Measurements from ENCODE around the gene STAG1.
"Not testable (repeated sequence)": the region's sequence is repeated elsewhere in the genome, so short reads cannot be mapped to it uniquely, and the experiment has no call there.

The STAG1 gene

DNA sequence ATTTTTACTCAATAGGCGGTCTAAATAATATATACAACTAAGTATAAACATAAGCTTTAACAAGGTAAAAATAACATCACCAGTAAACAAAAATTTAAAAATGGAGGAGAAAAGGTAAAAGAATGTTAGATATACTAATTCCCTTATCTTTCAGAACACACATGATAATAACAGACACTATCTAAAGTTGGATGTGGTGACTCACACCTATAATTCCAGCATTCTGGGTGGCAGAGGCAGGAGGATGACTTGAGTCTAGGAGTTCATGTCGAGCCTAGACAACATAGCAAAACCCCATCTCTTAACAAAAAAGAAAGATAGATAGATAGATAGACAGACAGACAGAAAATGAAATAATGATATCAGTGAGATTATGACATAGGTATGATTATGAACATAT, 85.1 kb downstream of the STAG1 start:
- no peak overlapping the region for H3K4me3 ChIP-seq (ENCODE audit: low read length)
- DNase-seq (ENCODE audit: low read depth, low spot score), result no peak

DNA sequence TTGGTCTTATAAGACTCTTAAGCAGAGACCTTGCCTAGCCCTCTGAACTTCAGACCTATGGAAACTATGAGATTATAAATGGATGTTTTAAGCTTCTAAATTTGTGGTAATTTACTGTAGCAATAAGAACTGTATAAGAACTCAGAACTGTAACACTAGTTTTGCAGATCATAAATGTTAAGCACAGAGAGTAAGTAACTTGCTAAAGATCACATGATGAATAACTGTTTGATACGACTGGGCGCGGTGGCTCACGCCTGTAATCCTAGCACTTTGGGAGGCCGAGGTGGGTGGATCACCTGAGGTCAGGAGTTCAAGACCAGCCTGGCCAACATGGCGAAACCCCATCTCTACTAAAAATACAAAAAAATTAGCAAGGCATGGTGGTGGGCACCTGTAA, 85.9 kb downstream of the STAG1 start:
- not testable (repeated sequence) for DNase-seq (ENCODE audit: low read depth, low spot score); H3K4me3 ChIP-seq (ENCODE audit: low read length)

DNA sequence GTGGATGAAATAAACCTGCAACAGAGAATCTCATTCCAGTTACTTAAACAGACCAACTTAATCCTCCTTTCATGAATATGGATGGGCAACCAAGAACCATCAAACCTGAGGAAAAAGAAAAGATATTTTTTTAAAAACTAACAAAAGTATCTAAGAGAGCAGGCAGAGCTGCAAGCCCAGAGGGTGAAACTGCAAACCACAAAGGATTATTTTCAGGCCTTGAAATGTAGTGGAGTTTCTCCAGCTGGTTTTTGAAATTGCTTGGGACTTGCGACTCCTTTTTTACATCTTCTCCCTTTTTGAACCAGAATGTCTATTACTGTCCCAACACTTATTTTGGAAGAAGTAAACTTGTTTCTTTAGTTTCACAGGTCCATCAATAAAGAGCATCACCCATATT, 87.4 kb downstream of the STAG1 start:
- no peak overlapping the region for H3K4me3 ChIP-seq (ENCODE audit: low read length)
- DNase-seq (ENCODE audit: low read depth, low spot score), result no peak

DNA sequence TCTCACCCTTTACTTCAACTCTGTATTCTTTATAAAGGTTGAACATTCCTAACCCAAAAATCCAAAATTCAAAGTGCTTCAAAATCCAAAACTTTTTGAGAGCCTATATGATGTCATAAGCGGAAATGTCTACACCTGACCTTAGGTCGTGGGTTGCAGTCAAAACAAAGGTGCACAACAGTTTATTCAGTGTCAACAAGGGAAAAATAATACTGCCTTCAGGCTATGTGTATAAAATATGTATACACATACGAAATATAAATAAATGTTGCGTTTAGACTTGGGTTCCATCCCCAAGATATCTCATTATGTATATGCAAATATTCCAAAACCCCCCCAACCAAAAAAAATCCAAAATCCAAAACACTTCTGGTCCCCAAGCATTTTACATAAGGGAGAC, 90.9 kb downstream of the STAG1 start:
- no peak overlapping the region for H3K4me3 ChIP-seq (ENCODE audit: low read length)
- no peak for DNase-seq (ENCODE audit: low read depth, low spot score)

DNA sequence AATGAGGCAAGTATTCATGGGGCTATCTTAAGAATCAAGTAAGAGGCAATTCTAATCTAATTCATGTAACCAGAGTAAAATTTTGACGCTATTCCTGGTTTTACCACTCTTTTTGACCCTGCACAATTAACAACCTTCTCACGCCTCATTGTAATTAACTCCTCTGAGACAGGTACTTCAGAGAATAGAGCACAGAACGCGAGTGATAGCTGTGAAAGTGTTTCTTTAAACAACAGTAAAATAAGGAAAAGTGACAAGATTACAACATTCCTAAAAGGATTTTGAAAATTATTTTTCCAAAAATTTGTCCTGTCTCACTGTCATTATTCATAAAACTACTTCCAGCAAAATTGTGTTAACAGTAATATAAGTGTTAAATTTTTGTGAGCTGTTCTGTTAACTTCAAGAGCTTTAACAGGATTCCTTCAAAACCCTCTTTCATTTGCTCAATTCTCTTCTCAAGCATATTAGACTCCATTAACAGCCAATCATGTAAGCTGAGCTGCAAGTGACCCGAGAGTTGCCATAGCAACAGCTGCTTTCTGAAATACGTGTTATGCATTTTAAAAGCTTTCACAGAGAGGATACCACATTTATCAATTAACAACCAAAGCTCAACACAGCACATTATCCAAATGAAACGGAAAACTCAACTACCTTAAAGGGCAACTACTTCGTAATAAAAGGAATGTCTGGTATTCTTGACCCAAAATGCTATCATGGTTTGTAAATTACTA, 93.1 kb downstream of the STAG1 start:
- H3K4me3 ChIP-seq (ENCODE audit: low read length), result no peak overlapping the region
- DNase-seq (ENCODE audit: low read depth, low spot score), result no peak

DNA sequence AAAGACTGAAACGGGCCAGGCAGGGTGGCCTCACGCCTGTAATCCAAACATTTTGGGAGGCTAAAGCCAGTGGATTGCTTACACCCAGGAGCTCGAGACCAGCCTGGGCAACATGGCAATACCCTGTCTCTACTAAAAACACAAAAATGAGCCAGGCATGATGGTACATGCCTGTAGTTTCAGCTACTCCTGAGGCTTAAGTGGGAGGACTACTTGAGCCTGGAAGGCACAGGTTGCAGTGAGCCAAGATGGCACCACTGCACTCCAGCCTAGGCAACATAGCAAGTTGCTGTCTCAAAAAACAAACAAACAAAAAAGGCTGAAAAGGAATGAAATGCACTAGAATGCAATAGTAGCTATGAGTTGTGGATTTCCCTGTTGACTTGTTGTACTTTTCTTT, 94.7 kb downstream of the STAG1 start:
- no peak for DNase-seq (ENCODE audit: low read depth, low spot score)
- H3K4me3 ChIP-seq (ENCODE audit: low read length), result no peak overlapping the region

GRCh38 chr3:136653628-136654027, 98.5 kb downstream of the STAG1 start:
- H3K4me3 ChIP-seq (ENCODE audit: low read length), result no peak overlapping the region
- DNase-seq (ENCODE audit: low read depth, low spot score), result no peak

DNA sequence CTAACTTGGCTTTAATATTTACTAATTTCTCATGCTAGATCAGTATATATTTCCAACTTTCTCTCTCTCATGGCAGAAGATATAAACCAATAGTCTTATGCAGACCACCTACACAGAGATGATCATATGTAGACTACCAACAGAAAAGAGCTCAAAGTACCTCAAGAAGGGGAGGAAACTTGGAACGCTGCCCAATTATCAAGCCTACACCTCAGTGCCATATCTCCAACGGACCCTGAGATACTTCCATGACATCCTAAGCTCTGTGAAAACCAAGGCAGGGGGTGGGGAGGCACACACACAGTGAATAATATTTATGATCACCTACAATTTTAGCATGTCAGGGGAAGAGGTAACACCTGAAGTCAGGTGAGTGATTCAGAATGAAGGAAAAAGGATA, 100.6 kb downstream of the STAG1 start:
- no peak for DNase-seq (ENCODE audit: low read depth, low spot score)
- H3K4me3 ChIP-seq (ENCODE audit: low read length), result no peak overlapping the region

GRCh38 chr3:136650461-136650860, 101.7 kb downstream of the STAG1 start:
- no peak overlapping the region for H3K4me3 ChIP-seq (ENCODE audit: low read length)
- DNase-seq (ENCODE audit: low read depth, low spot score), result no peak

DNA sequence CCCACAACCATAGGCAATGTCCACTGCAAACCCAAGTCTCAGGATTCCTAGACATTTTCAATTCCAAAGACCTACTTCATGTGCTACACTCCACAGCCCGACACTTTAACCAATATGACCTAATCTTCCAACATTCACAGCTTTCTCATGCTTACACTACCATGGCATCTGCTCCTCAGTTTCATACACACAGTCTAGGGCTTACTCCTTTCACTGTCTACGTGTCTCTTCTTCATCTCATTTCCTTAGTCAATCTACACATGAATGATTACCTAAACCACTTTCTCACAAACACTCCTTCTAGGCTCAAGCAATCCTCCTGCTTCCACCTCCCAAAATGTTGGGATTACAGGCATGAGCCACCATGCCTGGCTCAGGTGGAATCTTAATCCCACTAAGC, 106.3 kb downstream of the STAG1 start:
- DNase-seq (ENCODE audit: low read depth, low spot score), result no peak
- H3K4me3 ChIP-seq (ENCODE audit: low read length), result no peak overlapping the region

- DNase-seq (ENCODE audit: low read depth, low spot score), result no peak
- H3K4me3 ChIP-seq (ENCODE audit: low read length), result no peak overlapping the region
These were observed 108.0 kb downstream of the STAG1 start for GRCh38 chr3:136644212-136644611.

DNA sequence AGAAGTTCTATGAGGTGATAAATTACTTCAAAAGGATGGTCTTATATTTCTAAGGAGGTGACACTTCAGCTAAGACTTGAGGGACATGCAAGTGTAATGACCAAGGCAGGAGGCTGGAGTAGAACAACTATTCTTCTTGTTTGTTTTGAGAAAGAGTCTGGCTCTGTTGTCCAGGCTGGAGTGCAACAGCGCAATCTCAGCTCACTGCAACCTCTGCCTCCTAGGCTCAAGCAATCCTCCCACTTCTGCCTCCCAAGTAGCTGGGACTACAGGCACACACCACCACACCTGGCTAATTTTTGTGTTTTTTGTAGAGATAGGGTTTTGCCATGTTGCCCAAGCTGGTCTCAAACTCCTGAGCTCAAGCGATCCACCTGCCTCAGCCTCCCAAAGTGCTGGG, 108.8 kb downstream of the STAG1 start:
- H3K4me3 ChIP-seq (ENCODE audit: low read length), result not testable (repeated sequence)

DNA sequence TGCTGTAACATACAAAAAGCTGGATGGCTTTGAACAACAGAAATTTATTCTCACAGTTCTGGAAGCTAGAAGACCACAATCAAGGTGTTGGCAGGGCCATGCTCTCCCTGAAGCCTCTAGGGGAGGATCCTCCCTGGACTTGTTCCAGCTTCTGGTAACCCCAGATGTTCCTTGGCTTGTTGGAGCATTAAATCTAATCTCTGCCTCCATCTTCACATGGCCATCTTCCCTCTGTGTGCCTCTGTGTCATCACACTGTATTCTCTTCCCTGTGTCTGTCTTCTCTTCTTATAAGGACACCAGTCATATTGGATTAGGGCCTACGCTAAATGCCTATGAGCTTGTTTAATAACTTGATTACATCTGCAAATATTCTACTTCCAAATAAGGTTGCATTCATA, 109.5 kb downstream of the STAG1 start:
- H3K4me3 ChIP-seq (ENCODE audit: low read length), result no peak overlapping the region
- DNase-seq (ENCODE audit: low read depth, low spot score), result no peak

More for the DNA sequence above, 108.8 kb downstream of the STAG1 start:
- DNase-seq (ENCODE audit: low read depth, low spot score), result not testable (repeated sequence)

DNA sequence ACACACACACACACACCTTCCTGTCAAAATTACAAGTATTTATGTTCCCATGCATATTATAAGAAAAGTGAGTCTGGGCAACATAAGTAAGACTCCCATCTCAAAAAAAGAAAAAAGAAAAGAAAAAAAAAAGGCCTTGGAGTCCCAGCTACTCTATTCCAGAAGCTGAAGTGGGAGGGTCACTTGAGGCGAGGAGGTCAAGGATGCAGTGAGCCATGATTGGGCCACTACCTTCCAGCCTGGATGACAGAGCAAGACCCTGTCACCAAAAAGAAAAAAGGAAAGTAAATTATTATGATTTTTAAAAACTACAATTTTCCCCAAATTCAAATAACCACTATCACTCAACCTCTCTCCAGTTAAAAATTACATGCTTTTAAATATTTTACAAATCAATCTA, 113.1 kb downstream of the STAG1 start:
- H3K4me3 ChIP-seq (ENCODE audit: low read length), result no peak overlapping the region
- DNase-seq (ENCODE audit: low read depth, low spot score), result no peak

DNA sequence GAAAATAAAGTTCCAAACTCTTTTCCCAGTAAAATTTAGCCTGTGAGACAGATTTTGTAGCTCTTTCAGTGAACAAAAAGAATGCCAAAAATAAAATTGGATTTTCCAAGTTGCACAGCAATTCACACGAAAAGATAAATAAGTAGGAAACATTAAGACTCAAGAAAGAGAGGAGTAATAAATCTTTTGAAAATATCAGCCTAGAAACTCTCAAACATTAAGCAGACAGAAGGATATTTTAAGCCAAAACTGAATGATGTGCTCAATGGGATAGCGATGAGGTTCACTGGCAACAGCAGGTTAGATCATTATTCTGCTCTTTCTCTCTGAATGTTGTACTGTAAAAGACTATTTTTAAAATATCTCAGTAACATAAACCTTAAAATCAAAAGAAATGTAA, 115.0 kb downstream of the STAG1 start:
- no peak overlapping the region for H3K4me3 ChIP-seq (ENCODE audit: low read length)
- no peak for DNase-seq (ENCODE audit: low read depth, low spot score)

- no peak for DNase-seq (ENCODE audit: low read depth, low spot score)
- no peak overlapping the region for H3K4me3 ChIP-seq (ENCODE audit: low read length)
These were observed 117.4 kb downstream of the STAG1 start for GRCh38 chr3:136634821-136635220.

DNA sequence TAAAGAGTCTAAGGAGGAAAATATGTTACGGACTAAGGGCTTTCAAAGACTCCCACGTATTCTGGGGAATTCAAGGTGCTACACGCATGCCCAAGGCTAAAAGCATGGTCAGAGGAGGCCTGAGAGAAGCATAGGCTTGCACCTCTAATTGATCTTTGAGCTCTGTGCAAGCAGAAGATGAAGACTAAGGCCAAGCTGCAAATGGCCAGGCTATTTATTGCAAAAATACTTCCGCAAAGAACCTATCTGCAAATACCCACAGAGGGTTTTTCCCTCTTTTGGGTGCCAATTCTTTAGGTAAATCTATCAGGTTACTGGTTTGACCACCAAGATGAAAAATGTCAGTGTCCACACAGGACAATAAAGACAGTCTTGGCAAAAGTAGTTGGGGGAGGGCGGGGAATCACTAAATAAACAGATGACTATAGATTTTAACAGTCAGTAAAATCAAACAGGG, 119.5 kb downstream of the STAG1 start:
- H3K4me3 ChIP-seq (ENCODE audit: low read length), result no peak overlapping the region
- DNase-seq (ENCODE audit: low read depth, low spot score), result no peak

DNA sequence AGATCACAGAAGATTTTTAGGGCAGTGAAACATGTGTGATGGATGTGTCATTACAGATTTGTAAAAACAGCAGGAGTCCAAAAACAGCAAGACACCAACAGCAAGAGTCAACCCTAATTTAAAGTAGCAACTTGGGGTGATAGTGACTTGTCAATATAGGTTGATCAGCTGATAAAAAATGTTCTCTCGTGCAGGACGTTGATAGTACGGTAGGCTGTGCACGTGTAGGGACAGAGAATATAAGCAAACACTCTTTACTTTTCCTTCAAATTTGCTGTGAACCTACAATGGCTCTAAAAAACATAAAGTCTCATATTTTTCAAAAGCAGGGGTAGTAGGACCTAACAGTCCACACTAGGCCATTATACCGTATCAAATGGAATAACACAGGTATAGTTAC, 120.8 kb downstream of the STAG1 start:
- DNase-seq (ENCODE audit: low read depth, low spot score), result no peak
- H3K4me3 ChIP-seq (ENCODE audit: low read length), result no peak overlapping the region

DNA sequence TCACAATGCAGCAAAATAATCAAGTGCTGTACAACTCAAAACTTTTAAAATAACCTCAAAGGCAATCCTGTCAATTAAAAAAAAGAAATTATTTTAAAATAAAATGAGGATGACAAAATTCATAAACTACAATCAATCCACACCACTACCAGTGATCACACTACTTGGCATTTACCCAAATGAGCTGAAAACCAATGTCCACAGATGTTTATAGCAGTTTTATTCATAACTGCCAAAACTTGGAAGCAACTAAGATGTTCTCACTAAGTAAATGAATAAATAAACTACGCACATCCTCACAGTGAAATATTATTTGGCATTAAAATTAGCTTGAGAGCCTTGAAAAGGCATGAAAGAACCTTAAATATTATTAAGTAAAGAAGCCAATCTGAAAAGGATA, 121.3 kb downstream of the STAG1 start:
- no peak overlapping the region for H3K4me3 ChIP-seq (ENCODE audit: low read length)
- no peak for DNase-seq (ENCODE audit: low read depth, low spot score)

GRCh38 chr3:136626493-136626892, 125.7 kb downstream of the STAG1 start:
- H3K4me3 ChIP-seq (ENCODE audit: low read length), result no peak overlapping the region
- no peak for DNase-seq (ENCODE audit: low read depth, low spot score)

All from Jurkat, Clone E6-1 (cell line).